GM13977 (cell line): ENCODE measurements around the gene ZNG1C.
"Not testable (repeated sequence)": the region's sequence is repeated elsewhere in the genome, so short reads cannot be mapped to it uniquely, and the experiment has no call there.

ENCODE experiments used
- DNase-seq: peaks from one replicate; pipeline ENCODE4 v3.0.0; 2012; ENCODE audit warnings: low spot score
- in situ Hi-C: fragments of 300-500 bp; cut with MboI; formaldehyde crosslinking; loops from one replicate; pipeline ENCODE4 v1.12.0; 2022; ENCODE audit warnings: low sequenced_read_pairs, low pct_unique_long_range_greater_than_20kb, mixed read lengths, inconsistent platforms; ENCODE audit not compliant: unreplicated experiment

ZNG1C gene

DNA sequence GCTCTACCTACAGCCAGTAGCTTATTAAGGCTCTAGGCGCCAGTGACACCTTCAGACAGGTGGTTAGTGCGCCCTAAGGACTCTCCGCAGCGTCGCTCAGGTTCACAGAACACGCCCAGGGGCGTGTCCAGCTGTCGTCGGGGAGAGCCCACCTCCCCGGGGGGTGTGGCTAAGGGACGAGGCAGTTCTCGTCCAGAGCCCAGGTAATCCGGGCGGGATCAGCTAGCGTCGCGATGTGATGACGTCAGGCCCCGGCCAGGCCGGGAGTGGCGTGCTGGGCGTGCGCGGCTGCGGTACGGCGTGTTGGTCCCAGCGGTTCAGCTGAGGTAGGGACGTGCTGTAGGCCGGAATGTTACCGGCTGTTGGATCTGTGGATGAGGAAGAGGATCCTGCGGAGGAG lies at the start of gene ZNG1C:
Gene ZNG1C, plus strand, starts transcription at position 301 of the 400 bp plus-strand sequence. Its CDS starts 49 bp downstream, at position 350.
- in situ Hi-C loops, DNase-seq: not testable (repeated sequence)

DNA sequence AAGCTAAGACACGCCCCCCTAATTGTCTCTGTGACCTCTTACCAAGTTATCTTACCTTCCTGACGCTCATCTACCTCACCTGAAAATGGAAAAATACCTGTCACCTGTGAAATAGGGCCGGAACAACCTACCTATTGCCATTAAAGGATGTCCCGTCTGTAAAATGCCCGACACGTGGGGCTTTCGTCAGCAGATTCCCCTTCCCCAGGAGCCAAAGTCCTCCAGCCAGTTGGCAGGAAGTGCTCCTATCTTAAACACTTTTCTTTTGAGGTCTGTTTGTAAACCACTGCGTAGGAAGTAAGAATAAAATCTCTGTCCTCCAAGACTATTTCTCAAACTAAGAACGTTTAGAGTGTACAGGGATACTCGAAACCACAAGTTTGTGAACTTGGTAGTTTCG lies 654 bp downstream of the ZNG1C start:
- in situ Hi-C loops, DNase-seq: not testable (repeated sequence)

DNA sequence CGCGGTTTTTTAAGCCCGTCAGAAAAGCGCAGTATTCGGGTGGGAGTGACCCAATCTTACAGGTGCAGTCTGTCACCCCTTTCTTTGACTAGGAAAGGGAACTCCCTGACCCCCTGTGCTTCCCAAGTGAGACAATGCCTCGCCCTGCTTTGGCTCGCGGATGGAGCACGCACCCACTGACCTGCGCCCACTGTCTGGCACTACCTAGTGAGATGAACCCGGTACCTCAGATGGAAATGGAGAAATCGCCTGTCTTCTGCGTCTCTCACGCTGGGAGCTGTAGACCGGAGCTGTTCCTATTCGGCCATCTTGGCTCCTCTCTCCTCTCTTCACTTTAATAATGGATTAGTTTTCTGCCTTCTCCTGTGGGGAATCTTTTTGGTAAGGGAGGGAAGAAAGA lies 39.3 kb downstream of the ZNG1C start:
- in situ Hi-C loops, DNase-seq: not testable (repeated sequence)

DNA sequence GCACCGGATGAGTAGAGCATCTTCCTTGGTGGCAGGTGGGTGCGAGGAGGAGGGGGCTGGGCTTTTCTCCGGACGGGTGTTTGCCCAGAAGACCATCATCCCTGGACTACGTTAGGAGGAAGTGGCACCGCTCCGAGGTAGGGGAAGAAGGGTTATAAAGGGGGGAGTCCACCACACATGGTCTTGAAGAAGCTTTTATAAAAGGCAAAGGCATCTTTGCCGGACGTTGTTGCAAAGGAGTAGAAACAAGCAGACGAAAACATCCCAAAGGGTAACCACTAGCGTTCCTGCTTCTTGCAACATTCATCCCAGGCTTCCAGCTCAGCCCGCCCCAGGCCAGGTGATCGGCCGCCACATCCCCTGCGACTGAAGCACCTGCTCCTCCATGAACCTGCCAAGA lies 60.8 kb downstream of the ZNG1C start, which contains the start of gene FOXD4L3:
Gene FOXD4L3, plus strand, starts transcription at position 301 of the 400 bp plus-strand sequence. Its CDS starts 85 bp downstream, at position 386.
- in situ Hi-C loops, DNase-seq: not testable (repeated sequence)

DNA sequence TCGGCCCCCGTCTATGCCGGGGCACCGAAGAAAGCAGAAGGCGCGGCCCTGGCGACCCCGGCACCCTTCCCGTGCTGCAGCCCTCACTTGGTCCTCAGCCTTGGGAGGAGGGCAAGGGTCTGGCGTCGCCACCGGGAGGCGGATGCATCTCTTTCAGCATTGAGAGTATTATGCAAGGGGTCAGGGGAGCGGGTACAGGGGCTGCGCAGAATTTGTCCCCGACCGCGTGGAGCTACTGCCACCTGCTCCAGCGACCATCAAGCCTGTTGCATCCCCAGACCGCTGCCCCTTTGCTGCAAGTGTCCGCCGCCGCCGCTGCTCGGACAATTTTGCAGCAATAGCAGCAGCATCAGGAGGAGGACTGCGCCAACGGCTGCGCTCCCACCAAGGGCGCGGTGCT lies 62.0 kb downstream of the ZNG1C start:
- in situ Hi-C loops, DNase-seq: not testable (repeated sequence)

DNA sequence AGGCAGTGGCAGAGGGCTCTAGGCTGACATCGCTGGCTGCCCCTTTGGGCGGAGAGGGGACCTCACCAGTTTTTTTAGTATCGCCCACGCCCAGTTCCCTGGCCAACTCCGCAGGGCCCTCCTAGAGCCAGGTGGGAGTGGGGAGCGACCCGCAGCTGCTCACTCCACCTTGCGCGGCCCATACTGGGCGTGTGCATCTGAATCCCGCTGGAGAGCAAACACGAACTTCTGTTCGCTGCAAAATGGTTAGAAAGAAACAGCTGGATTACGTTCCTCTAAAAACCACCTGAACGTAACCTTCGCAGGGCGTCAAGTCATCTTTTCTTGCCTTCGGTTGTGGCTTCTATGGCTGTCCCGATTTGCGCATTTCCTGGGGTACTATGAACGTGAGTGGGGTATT lies 62.4 kb downstream of the ZNG1C start:
- DNase-seq, in situ Hi-C loops: not testable (repeated sequence)

DNA sequence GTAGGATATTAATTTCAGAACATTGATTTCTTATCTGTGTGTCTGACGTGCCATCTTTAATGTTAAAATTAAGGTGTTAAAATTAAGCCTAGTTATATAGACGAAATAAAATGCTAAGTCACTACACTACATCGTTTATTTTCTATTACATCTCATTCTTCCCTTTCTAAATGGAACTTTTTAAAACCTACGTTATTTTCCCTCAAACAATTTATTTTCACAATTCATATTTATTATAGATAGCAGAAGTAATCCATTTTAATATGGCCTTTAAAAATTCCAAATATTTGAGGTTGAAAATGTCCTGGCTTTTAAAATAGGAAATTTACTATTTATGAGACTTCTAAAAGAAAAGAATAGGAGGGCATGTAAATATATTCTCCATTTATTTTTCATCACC lies 63.0 kb downstream of the ZNG1C start:
- DNase-seq, in situ Hi-C loops: not testable (repeated sequence)

DNA sequence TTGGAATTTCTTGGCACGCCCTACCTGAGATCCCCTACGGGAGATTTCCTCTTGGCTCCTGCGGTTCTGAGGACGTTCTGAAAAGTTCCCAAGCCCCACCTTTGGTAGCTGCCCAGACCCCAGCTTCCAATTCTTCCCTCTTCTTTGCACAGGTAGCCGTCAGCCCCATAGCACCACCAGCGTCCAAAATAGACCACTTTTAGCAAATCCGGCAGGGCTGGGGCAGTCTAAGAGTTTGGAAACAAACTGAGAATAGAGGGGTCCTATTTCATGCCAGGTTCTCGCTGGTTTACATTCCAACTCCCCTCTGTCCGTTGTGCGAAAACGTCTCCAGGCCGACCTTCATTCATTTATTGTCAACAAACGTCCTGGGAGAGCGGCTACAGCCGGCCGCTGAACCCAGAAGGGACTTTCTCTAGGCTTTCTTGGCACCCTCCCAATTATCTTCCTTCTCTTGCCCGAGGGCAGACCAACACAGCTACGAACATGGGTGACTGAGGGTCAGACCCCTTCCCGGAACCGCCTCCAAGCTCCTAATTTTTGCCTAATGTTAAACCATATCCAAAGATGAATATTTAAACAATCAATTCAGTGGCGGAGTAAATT lies 64.0 kb downstream of the ZNG1C start:
- DNase-seq, in situ Hi-C loops: not testable (repeated sequence)

DNA sequence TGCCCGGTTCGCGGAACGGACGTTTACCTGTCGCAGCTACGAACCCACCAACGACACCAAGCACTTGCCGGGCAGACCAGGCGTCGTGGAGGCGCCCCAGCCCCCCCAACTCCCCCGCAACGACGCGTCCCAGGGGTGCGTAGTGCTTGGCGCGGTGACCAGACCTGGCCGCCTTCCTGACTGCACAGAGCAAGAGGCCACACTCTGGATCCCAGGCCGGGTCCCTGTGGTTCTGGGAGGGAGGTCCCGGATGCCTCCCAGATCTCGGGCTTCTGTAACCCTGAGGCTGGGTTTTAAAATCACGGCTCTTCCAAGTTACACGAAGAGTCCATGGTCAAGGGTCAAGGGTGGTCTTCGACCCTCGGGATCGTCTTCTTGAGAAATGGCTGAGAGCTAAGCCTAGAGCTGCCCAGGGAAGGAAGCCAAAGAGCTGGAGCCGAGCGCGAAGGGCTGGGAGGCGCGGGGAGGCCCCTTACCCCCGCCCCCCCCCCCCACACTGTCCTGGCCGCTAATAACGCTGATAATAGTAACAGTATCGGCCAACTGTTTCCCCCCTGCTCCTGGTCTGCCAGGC lies 64.7 kb downstream of the ZNG1C start:
- DNase-seq, in situ Hi-C loops: not testable (repeated sequence)

DNA sequence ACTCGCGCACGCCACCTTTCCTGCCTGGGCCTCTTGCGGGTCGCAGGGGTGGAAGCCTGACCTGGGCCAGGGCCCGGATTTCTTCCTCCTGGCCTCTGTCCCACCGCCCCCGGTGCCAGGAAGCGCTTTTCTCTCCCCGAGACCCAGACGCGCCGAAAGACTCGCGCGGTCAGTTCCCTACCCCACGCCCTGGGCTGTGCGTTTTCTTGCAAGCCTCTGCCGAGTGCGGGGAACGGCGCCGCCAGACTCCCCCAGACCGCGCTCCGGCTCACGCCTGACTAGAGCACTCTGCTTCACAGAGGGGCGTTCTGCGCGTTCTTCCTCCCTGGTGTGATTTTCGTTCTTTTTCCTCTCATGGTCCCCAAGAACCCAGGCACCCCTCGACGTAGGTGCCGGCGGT lies 65.3 kb downstream of the ZNG1C start:
- in situ Hi-C loops, DNase-seq: not testable (repeated sequence)

DNA sequence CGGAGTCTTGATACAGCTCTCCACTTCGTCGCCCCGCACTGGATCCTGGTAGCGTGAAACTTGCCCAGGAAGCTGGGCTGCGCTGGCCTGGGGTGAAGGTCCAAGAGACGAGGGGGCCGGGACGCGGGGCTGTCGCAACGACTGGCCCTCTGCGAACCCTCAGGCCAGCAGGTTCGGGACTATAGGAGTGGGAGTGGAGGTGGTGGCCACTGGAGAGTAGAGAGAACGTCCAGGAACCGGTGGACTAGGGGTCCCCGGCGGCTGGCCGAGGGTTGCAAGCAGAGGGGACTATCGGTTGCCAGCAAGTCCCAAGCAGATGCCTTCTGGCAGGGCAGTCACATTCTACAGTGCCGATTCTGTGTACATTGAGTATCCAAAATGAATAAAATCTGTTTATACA lies 65.9 kb downstream of the ZNG1C start:
- in situ Hi-C loops: not testable (repeated sequence)

DNA sequence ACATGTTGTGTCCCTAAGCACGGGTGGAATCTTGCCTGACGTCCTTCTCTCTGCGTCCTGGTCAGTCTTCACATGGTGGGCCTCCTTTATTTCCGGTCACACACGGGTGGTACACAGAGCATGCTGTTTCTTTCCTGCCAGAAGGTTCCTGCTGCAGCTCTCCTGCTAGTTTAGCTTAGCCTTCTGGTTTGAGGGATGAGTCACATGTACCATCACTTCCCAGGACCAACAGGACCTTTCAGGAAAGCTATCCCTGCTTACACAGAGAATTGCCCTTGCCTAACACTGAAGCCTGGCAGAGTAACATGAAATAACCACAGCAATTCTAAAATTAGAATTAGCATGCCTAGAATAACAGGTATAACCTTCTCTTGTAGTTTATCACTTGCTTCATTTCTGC lies 69.4 kb downstream of the ZNG1C start:
- DNase-seq, in situ Hi-C loops: not testable (repeated sequence)

More for the DNA sequence above, 65.9 kb downstream of the ZNG1C start:
- DNase-seq: not testable (repeated sequence)

DNA sequence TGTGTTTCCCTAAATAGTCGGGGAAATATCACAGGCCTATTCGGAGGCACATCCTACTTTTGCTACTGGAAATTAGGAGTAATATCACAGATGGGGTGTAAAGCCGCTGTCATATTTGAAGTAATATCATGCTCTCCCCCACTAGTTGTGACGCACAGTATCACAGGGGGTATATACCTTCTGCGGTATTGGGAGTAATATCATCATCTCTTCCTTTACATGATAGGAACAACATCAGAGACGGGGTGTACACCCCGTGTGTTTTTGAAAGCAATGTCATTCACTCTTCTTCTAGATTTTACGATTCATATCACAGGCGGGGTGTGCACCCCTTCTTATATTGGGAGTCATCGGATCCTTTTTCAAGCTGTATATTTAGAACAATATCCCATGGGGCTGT lies 76.4 kb downstream of the ZNG1C start:
- DNase-seq, in situ Hi-C loops: not testable (repeated sequence)

DNA sequence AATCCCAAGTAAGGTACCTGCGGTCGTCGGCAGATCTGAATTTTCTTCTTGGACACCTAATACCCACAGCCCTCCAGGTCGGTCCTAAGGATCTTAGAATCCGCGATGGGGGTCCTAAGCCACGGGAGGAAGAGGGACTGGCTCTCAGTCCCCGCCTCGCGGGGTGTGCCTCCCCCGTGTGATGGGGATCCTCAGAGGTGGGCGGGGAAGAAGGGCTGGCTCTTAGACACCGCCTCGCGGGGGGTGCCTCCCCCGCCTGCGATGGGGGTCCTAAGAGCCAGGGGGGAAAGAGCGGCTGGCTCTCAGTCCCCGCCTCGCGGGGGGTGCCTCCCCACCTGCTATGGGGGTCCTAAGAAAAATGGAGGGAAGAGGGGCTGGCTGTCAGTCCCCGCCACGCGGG lies 82.0 kb downstream of the ZNG1C start:
- in situ Hi-C loops: not testable (repeated sequence)

DNA sequence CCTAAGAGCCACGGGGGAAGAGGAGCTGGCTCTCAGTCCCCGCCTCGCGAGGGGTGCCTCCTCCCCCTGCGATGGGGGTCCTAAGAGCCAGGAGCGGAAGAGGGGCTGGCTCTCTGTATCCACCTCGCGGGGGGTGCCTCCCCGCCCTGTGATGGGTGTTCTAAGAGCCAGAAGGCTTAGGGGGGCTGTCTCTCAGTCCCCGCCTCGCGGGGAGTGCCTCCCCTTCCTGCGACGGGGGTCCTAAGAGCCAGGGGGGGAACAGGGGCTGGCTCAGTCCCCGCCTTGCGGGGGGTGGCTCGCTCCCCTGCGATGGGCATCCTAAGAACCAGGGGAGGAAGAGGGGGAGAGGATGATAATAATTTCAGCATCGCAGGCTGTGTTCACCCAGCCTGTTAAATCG lies 82.7 kb downstream of the ZNG1C start:
- in situ Hi-C loops, DNase-seq: not testable (repeated sequence)

More for the DNA sequence above, 82.0 kb downstream of the ZNG1C start:
- DNase-seq: not testable (repeated sequence)

DNA sequence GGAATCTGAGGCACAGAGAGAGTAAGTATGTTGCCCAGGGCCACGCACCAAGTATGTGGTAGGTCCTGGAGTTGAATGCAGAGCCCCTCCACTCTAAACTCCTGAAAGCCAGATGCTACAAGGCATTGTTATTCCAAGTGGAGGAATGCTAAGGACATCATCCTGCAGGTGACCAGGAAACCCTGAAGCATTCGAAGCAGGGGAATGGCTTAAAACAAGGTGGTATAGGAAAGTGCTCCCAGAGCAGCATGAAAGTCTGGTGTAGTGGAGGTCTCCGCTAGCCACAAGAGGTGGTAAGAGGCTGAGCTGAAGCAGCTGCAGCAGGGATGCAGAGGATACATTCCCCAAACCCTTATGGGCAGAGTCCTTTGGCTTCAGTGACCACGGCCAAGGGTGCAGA lies 87.3 kb downstream of the ZNG1C start:
- in situ Hi-C loops, DNase-seq: not testable (repeated sequence)

DNA sequence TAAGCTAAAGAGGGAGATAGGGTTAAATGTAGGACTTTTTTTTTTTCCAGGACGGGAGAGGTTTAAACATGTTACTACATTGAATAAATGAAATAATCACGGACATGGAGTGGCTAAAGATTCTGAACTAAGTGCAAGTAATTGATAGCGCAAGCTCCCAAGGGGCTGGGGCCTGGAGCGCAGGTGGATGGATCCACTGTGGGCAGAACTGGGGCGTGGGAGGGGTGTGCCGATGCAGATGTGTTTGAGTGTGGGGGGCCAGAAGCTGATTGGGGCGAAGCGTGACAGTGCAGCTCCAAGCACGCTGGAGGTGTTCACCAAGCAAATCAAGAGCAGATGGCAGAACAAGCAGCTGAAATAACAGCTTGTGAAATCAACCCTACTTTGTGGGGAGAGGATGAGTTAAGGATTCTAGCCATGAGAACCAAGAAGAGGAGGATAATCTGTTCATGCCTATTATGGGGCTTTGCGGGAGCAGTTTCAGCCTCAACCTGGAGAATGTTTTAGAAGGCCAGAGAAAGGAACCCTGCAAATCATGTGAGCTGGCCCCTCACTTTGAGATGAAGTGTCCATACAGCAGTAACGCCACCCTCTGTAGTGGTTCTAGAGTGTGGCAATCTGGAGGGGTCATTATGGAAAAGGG lies 88.9 kb downstream of the ZNG1C start:
- DNase-seq, in situ Hi-C loops: not testable (repeated sequence)

DNA sequence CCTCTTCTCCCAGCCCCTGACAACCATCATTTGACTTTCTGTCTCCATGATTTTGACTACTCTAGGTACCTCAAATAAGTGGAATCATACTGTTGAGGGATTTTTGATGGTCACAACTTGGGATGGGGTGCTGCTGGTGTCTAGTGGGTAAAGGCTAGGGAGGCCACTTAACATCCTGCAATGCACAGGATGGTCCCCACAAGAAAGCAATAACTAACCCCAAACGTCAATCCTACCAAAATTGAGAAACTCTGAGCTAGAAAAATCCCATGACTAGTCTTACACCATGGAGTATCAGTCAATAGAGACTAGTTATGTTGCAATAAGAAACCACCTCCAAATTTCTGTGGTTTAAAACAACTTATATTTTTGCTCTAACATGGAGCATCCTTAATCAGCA lies 90.3 kb downstream of the ZNG1C start:
- in situ Hi-C loops, DNase-seq: not testable (repeated sequence)

DNA sequence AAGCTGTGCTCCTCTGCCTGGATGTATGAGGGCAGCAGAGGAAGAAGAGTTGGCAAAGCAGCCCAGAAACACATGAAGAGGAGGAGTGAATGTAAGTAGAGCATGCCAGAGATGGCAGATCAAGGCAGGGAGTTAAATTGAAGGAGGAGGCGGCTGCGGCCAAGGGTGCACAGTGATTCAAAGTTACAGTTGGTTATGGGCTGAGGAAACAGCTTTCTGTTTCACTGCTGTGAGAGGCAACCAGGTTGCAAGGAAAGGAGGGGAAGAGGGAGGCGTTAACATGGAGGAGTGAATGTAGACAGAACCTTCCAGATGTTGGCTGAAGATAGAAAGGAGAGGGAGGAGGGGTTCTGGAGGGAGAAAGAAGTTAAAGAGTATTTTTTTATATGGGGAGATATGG lies 94.2 kb downstream of the ZNG1C start:
- DNase-seq, in situ Hi-C loops: not testable (repeated sequence)
